HG03159 (cell line): ENCODE results near the gene CYP1A2.
A peak's percentile ranks its signal among the peaks of the same experiment; 100 is the strongest.
"Not testable (repeated sequence)": the region's sequence is repeated elsewhere in the genome, so short reads cannot be mapped to it uniquely, and the experiment has no call there.

ENCODE experiments used
- ATAC-seq: cut with Tn5 transposase; IDR thresholded peaks from one replicate; pipeline ENCODE4 v1.9.1; 2021; ENCODE audit warnings: mild to moderate bottlenecking, moderate library complexity; ENCODE audit not compliant: unreplicated experiment

Gene CYP1A2

DNA sequence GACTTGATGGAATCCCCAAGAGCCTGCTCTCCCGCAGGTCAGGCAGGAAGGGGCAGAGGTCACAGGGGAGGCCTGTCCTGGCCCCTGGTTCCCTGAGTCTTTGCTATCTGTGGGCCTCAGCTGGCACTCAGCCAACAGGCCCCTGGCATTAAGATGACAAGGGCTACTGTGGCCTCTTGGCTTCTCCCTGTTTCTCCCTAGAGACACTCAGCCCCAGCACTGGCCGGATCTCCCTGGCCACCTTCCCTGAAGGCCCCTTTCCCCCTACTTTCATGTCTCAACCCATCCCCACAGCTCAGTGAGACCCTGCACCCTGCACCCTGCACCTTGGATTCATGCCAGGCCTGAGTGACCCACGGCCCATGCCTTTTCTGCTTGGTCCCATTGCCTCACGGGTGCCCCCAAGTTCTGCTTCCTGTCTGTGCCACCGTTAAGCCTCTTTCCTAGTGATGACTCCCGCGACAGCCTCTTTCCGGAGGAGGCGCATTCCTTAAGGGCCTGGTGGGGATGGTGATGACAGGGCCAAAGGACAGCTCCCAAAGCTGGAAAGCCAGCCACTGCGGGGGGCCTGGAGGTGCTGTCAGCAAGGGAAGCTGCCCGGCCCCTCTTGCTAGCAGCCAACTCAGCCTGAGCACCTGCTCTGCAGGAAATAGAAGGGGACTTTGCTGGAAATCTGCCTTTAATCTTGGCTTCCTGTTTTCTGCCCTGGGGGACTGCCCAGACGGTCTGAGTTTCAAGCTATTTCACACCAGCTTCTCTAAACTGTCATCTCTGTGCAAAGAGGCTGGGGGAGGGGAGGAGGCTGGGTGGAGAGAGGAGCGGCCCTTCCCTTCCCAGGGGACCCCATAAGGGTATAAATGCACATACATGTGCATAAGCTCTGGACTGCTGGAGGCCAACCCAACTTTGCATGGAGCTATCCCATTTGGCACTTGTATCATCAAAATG, 28.4 kb downstream of the CYP1A2 start:
- ATAC-seq, result peak; percentile 44

DNA sequence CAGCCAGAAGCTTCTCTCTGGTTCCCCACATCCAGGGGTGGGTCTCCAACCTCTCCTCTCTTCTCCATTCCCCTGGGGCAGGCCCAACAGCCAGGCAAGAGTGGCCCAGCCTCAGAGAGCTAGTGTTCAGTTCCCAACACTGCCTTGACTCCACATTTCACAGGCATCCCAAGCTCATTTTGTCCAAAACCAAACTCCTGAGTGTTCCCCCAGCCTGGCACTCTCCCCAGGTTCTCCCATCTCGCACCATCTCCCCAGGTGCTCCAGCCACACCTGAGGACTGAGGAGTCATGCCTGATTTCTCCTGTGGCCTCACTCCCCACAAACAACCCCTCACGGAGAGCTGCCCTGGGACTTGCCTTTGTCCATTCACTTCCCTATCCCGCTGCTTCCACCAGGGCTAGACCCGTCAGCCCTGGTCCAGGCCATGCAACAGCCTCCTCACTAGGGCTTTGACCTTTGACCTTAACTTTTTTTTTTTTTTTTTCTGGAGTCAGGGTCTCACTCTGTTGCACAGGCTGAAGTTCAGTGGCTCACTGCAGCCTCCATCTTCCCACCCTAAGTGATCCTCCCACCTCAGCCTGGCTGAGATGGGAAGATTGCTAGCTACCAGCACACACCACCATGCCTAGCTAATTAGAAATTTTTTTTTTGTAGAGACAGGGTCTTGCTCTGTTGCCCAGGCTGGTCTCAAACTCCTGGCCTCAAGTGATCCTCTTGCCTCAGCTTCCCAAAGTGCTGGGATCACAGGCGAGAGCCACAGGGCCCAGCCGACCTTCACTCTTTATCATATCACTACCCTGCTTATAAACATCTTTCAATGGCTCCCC, 29.3 kb downstream of the CYP1A2 start:
- no peak for ATAC-seq

DNA sequence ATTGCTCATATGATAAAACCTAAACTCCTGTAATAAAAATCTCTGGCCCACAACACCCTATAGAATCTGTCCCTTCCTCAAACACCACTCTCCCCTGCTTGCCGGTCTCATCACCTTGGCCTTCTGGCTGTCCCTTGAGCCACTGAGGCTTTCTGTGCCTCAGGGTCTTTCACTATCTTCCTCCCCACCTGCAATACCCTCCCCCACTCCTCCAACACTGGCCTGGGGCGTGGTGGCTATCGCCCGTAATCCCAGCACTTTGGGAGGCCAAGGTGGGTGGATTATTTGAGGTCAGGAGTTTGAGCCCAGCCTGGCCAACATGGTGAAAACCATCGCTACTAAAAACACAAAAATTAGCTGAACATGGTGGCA, 29.9 kb downstream of the CYP1A2 start:
- no peak for ATAC-seq

DNA sequence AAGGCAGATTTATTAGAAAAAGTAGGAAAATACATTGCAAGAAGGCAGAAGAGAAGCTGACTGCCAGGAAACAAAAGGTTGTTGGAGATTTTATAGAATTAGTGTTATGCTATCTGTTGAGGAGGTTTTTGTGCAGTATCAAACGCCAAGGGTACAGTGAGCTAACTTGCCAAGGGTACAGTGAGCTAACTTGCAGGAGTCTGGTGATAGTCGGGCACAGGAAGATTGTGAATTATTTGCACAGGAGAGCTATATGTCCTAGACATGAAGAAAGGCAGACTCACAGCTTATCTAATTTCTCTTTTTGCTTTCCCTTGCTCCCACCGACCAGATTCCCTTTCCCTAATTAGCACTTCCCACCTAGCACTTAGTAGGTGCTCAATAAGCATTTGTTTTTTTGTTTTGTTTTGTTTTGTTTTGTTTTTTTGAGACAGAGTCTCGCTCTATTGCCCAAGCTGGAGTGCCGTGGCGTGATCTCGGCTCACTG, 30.6 kb downstream of the CYP1A2 start:
- no peak for ATAC-seq

DNA sequence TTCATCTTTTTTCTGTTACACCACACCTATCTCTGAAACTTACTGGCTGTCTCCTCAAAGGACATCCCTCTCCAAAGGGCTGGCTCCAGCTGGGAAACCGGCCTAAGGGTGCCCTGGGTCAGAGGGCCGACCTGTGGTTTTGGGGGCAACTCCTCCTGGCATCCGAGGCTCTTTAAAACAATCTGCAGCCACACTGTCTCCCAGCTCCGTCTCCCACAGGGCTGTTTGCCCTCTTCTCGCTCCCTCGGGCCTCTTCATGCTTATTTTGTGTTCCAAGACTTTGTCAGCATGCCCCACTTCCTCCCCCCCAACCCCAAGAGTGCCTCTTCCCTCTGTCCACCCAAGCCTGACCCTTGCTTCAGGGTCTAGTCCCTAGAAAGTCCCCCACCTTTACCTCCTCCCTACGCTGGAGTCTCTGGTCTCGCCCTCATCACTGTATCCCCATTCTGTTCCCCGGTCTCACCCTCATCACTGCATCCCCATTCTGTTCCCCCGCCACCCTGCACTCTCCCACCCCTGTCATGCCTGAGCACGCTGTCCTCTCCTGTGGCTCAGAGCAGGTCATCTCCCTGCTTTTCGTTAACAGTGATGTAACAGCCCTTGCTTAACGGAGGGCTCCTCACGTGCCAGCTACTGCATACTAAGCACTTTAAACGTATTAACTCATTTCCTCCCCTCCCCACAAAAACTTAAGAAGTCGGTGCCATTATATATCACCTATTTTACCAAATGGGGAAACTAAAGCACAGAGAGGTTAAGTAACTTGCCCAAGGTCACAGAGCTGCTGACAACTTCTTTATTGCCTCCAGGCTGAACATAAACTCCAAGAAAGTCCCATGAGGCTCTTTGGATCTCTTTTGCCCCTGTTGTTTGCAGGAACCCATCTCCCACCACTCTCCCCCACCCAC, 32.1 kb downstream of the CYP1A2 start:
- ATAC-seq, result no peak

DNA sequence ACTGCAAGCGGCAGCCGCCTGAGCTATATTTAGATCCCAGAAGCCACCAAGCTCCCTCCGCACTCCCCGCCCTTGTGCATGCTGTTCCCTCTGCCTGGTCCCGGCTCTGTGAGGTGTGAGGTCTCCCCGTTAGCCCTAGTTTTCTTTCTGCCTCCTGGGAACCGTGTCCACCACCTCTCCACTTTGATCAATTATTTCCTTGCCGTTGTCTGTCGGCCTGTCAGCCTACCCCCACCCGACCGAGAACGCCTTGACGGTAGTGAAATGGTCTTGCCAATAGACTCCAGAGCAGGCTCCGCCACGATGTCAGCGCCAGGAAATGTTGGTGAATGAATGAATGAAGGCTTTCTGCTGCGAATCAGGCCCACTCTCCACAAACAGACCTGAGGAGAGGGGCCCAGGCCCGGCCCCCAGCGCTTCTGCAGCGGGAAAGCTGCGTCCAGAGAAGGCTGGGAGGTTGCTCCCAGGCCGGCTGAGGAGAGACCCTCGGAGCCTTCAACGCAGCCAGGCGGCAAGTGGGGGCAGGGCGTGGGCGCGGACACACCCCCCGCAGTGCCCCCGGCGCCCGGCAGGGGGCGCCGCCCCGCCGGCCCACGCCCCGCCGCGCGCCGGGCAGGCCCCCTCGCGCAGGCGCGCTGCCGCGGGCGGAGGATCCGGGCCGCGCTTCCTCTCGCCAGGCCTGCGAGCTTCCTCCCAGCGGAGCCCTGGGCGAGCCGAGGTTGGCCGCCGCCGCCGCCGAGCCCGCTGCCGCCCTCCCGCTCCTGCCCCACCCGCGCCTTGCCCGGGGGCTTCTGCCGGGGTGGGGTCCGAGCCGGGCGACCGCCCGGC, 33.0 kb downstream of the CYP1A2 start, which contains the start of gene CSK:
CSK (plus strand) TSS at position 650 of the 828 bp plus-strand sequence. CDS start 16,218 bp downstream, outside the sequence.
- ATAC-seq, result no peak

DNA sequence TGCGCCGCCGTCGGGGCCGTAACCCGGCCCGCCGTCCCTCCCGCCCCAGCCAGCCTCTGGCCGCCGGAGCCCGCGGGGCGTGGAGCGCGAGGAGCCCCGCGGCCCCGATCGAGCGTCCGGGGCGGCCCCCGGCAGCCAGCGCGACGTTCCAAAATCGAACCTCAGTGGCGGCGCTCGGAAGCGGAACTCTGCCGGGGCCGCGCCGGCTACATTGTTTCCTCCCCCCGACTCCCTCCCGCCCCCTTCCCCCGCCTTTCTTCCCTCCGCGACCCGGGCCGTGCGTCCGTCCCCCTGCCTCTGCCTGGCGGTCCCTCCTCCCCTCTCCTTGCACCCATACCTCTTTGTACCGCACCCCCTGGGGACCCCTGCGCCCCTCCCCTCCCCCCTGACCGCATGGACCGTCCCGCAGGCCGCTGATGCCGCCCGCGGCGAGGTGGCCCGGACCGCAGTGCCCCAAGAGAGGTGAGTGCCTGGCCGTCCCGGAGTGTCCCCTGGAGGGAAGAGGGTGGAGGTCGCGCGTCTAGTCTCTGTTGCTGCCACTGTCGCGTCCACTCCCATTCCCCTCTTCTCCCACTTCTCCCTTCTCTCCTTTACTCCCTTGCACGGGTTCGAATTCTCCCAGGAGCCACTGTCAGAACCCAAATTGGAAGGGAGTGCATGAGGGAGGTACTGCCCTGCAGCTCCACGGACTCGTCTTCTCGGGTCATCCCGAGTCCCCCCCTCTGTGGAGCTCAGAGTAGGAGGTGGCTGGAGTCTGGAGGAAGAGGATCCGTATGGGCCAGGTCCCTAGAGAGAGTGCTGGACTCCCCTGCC, 33.8 kb downstream of the CYP1A2 start:
- no peak for ATAC-seq

DNA sequence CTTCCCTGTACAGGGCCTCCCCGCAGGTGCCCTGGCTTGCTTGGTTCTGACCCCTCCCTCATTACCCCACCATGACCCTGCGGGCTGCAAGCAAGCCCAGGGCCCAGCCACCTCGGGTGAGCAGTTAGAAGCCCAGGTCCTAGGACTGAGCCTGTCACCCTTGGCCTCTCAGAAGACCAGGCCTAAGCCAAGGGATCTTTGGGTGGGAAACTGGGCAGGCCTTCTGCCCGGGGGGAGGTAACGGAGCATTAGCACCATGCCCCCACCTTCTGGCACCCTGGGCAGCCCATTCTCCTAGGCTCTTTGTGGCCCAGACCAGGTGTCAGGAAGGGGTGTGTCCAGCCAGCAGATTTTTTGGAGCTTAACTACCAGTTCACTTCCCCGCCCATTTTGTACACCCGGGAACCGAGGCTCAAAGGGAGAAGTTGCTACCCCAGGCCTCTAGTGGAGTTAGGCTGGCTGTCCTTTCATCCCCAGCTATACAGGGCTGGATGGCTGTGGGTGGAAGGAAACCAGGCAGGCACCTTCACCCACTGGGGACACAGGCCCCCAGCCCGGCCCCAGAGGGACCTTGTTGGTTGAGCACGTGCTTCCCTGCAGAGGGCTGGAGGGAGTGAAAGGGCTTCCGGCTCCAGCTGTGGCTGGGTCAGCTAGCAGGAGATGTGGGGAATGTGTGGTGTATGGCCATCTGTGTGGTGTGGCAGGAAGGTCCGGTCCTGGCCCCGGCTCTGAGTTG, 34.6 kb downstream of the CYP1A2 start:
- ATAC-seq, result no peak

DNA sequence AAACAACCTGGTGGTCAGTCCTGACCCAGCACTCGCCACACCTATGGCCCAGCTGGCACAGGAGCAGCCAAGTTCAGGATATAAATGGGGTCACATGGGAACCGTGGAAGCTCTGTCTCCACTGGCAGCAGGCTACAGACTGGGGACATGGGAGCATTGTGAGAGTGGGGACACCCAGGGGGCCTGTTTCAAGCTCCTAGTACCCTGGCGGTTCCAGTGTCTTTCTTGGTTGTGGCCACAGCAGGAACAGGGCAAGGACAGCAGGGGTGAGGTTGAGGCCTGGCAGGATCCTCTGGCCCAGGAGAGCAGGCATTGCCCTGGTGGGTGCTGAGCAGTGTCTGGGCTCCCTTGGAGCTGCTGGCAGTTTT, 35.1 kb downstream of the CYP1A2 start:
- no peak for ATAC-seq

DNA sequence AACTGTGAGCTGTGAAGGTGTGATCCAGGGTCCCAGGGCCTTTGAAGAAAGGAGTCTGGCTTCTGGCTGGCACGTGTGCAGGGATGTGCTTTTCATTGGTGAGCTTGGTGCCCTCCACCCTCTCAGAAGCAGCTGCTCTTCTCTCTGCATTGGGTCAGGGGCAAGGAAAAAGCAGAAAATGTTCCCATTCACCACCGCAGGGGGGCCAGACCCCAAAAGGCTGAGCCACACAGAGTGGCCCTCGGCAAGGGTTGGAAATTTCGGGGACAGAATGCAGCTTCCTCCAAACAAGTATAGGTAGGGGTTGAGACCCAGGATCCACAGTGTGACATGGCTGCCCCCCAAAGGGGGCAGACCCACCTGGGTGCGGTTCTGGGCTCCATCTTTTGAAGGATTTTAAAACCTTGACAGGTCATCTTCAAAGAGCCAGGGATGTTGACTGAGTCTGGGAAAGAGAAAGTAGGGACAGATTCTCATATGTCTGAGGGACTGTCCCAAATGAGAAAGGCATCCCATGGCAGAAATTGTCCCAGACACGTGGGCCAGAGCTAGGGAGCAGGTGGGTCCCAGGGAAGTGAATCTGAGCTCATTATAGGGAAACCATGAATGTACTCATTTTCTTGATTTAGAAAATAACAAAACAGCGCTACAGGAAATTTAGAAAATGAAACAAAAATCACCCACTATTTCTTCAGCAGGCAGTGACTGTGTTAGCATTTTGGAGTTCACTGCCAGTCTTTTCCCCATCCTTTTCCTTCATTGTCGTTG, 36.0 kb downstream of the CYP1A2 start:
- no peak for ATAC-seq

DNA sequence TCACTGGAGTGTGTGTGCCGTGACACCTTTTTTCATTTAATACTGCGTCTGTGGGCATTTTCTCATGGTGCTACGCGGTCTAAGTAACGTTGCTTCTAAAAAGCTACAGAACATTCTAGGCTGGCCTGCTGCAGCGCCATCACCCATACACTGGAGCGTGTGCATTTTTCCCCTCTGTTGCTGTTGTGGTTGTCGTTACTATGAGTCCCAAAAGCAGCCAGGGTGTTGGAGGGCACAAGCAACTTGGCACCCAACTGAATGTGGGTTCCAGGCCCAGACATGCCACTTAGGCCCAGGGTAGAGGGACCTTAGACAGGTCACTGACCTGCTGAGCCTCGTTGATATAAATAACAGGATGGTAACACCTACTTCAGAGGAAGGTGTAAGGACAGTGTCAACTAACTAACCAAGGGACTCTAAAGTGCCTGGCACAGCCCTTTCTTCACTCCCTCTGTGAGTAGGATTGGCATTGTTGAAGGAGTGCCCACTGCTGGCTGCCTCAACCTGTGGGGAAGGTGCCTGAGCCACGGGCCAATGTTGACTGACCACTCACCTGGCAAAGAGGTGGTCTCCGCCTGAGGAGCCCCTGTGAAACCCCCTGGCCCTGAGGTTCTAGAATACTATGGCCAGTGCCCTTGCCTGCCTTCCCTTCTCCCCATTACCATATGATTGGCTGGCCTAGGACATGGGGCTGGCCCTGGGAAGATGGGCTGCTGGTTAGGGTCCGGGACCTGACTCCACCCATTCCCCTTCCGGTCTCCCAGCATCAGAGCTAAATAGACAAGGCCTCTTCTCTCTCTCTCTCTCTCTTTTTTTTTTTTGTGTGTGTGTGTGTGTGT, 36.8 kb downstream of the CYP1A2 start:
- ATAC-seq, result no peak

DNA sequence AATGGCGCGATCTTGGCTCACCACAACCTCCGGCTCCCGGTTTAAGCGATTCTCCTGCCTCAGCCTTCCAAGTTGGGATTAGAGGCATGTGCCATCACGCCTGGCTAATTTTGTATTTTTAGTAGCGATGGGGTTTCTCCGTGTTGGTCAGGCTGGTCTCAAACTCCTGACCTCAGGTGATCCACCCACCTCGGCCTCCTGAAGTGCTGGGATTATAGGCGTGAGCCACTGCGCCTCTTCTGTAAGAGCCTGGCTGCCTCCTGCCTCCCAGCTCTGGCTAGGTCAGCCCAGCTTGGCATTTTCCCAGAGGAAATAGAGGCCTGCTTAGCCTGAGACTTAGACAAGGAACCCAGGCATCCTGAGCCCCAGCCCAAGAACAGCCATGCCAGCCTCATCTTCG, 37.4 kb downstream of the CYP1A2 start:
- ATAC-seq, result not testable (repeated sequence)

DNA sequence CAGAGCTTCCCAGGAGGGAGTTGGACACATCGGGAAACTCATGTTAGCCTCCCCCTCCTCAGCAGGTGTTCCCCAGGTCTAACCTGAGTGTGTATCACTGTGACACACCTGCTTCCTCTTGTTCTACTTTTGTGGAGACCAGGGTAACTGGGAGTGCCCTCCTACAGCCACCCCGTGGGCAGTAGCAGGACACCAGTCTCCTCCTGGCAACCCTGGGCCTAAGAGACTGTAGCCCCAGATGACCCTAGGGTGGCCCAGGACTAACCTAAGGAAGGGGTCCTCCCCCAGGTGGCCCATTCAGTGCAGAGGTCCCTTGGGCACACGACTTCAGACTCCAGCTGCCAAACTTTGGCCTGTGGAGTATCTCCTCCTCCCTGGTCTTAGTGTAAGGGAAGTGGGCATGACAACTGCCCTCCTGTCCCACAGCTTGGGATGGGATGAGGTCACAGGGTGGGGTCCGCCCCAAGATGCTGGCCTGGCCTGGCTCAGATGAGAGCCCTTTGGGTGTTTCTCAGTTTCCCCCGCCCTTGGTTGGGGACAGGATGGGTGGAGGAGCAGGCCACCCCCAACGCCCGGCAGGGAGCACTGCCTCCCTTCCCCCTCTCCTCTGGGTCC, 38.0 kb downstream of the CYP1A2 start:
- no peak for ATAC-seq

DNA sequence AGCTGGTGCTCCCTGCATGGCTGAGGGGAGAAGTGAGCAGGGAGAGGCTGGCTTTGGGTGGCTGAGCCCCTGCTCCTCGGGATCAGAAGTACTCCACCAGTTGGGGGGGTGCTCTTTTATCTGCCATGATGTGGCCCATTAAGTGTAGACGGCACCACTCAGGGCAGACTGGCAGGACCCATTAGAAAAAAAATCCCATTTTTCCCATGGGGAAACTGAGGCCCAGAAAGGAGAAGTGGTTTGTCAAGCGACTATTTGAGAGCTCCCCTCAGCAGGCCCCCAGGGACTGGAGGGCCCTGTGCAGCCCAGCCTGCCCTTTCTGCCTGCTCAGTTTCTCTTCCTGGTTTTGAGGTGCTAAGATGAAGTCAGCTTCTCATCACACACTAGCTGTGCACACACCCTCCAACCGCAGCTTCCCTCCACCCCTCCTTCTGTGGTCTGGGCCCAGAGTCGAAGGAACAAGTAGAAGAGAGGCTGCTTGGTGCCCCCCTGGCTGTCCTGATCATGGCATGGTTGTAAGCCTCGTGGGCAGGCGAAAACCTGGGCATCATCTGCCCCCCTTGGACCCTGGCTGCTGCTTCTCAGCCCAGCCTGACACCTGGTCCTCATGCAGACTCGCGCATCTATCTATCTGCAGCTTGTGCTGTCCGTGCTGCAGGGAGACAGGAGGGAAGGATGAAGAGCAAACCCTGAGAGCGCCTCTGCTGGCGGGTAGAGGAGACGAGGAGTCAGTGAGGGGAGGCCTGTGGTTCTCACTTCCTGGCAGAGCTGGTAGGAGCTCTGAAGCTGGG, 38.8 kb downstream of the CYP1A2 start:
- peak; percentile 48 for ATAC-seq

DNA sequence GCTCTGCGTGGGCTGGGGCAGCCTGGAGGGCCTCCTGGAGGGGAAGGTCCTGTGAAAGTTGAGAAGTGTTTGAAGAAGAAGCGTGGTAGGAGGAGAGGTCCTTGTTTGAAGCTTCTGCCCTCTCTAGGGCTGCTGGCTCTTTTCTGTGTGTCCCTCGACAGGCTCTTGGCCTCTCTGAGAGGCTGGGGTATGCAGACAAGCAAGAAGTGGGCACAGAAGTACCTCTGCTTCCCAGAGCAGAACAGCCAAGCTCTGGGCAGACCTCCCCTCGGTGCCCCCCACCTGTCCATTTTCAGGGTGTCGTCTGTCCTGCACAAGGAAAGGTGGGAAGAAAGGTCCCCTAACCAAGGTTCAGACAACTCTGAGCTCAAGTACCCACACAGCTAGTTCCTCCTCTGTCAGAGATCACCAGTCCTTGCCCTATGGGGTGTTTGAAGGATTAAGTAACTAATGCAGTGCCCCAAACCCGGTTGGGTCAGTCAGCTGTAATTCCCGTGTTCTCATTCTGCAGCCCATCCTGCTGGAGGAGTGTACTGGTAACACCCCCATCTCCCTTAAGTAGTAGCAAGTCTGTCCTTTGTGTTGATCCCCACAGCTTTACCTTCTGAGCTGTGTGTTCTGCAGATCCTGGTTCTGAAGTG, 39.5 kb downstream of the CYP1A2 start:
- no peak for ATAC-seq
